GM12892 (cell line): ENCODE measurements around the gene KLHL8.

Source experiments
- POLR2A ChIP-seq: IDR thresholded peaks from 2 replicates; pipeline ENCODE4 v1.6.1; 2011; ENCODE audit warnings: low read depth, low read length, control low read depth
- POLR2AphosphoS5 ChIP-seq: IDR thresholded peaks from 2 replicates; pipeline ENCODE4 v1.6.1; 2011; ENCODE audit warnings: low read depth, low read length, control low read depth
- TAF1 ChIP-seq: IDR thresholded peaks from 2 replicates; pipeline ENCODE4 v1.6.1; 2011; ENCODE audit warnings: low read depth, mild to moderate bottlenecking, control low read depth, low read length, borderline replicate concordance

GRCh38 chr4:87216469-87216868, 3.9 kb downstream of the KLHL8 start:
- no peak for TF ChIP-seq POLR2A
- TF ChIP-seq POLR2AphosphoS5: no peak
- TF ChIP-seq TAF1: no peak
